A673 (cell line): Measurements from ENCODE around the gene SINHCAF. TPM values are rescaled to one million over a fixed set of nuclear protein-coding genes. Genes with fewer than 3 reads are reported as not detected.

Experiments
- BruUV-seq: library from RNA; stranded (reverse); fragments of 400-500 nt; replicated peaks from 2 replicates; lab custom pipeline; 2021; lab: Mats Ljungman, UMichigan
- CTCF ChIA-PET: fragments of 300-600 bp; sonication (Branson Sonifier 250); formaldehyde crosslinking; loops from one replicate; lab custom pipeline; 2022; ENCODE audit warnings: antibody characterized with exemption; lab: Charles Lee
- POLR2A ChIA-PET: fragments of 300-600 bp; sonication (Branson Sonifier 250); formaldehyde crosslinking; loops from one replicate; lab custom pipeline; 2022; ENCODE audit warnings: antibody characterized with exemption; ENCODE audit not compliant: low non-redundant PET; lab: Charles Lee
- DNase-seq: peaks from one replicate; pipeline ENCODE4 v3.0.0-alpha.2; 2015; ENCODE audit warnings: low spot score
- H3K27ac ChIP-seq: fragments of 200-600 bp; sonication (generic); 2 replicates; pipeline ENCODE4 v1.5.1; 2016; ENCODE audit warnings: mixed run types, low read depth, mild to moderate bottlenecking, mixed read lengths, antibody characterized with exemption, low read length; ENCODE audit not compliant: poor library complexity, severe bottlenecking
- H3K27me3 ChIP-seq: fragments of 200-600 bp; sonication (generic); replicated peaks from 2 replicates; pipeline ENCODE4 v1.6.1; 2017; ENCODE audit warnings: mixed run types, low read depth, mild to moderate bottlenecking, mixed read lengths, antibody characterized with exemption, low read length; ENCODE audit not compliant: insufficient read depth, poor library complexity
- H3K36me3 ChIP-seq: fragments of 200-600 bp; sonication (generic); 2 replicates; pipeline ENCODE4 v1.6.1; 2016; ENCODE audit warnings: mixed run types, mild to moderate bottlenecking, mixed read lengths, antibody characterized with exemption, low read length; ENCODE audit not compliant: insufficient read depth, poor library complexity, severe bottlenecking
- H3K4me1 ChIP-seq: fragments of 200-600 bp; sonication (generic); 2 replicates; pipeline ENCODE4 v1.6.1; 2017; ENCODE audit warnings: mixed run types, mild to moderate bottlenecking, mixed read lengths, antibody characterized with exemption, low read length; ENCODE audit not compliant: insufficient read depth, poor library complexity, severe bottlenecking
- H3K4me3 ChIP-seq: fragments of 200-600 bp; sonication (generic); 2 replicates; pipeline ENCODE4 v1.5.1; 2016; ENCODE audit warnings: low read depth, mixed run types, mild to moderate bottlenecking, mixed read lengths, low read length; ENCODE audit not compliant: poor library complexity, severe bottlenecking
- H3K9me3 ChIP-seq: fragments of 200-600 bp; sonication (generic); 2 replicates; pipeline ENCODE4 v1.6.1; 2016; ENCODE audit warnings: mixed run types, low read depth, mild to moderate bottlenecking, mixed read lengths, antibody characterized with exemption, low read length; ENCODE audit not compliant: poor library complexity, severe bottlenecking
- EZH2 ChIP-seq: fragments of 200-600 bp; sonication (generic); IDR thresholded peaks from 2 replicates; pipeline ENCODE4 v1.6.1; 2017; ENCODE audit warnings: borderline replicate concordance, low read depth, mild to moderate bottlenecking, mixed read lengths, antibody characterized with exemption, low read length; ENCODE audit not compliant: poor library complexity, severe bottlenecking
- intact Hi-C: fragments of 100-400 bp; cut with micrococcal nuclease; formaldehyde crosslinking; loops from one replicate; pipeline ENCODE4 v1.10.0; 2022; ENCODE audit not compliant: unreplicated experiment
- total RNA-seq: library from RNA; stranded (reverse); gene quantifications from 2 replicates; pipeline ENCODE4 v1.2.3, GENCODE V29; 2021
- TF ChIP-seq, protein P1 (sequence below): fragments of 300-800, 200-600 bp; sonication (generic); conservative IDR thresholded peaks from 2 replicates; pipeline ENCODE4 v1.5.1; 2017; ENCODE audit warnings: low read depth, mild to moderate bottlenecking, antibody characterized with exemption, low read length, moderate library complexity, mixed read lengths

SINHCAF gene
- total RNA-seq, 1 experiment from 2014 or later: 137 TPM

GRCh38 chr12:31321186-31321896 lies 4.6 kb downstream of the SINHCAF start:
- no TSS peak for BruUV-seq
- Histone ChIP-seq H3K9me3 (no peaks in the 10 kb centered on the region), H3K27me3 (no peaks in the 10 kb centered on the region), H3K4me3 (no peak overlapping the region), H3K27ac (no peak overlapping the region), H3K36me3 (no peaks in the 10 kb centered on the region), H3K4me1 (peaks cover 49% of the 10 kb centered on the region)
- no peak for TF ChIP-seq EZH2
- TF ChIP-seq, protein P1, sequence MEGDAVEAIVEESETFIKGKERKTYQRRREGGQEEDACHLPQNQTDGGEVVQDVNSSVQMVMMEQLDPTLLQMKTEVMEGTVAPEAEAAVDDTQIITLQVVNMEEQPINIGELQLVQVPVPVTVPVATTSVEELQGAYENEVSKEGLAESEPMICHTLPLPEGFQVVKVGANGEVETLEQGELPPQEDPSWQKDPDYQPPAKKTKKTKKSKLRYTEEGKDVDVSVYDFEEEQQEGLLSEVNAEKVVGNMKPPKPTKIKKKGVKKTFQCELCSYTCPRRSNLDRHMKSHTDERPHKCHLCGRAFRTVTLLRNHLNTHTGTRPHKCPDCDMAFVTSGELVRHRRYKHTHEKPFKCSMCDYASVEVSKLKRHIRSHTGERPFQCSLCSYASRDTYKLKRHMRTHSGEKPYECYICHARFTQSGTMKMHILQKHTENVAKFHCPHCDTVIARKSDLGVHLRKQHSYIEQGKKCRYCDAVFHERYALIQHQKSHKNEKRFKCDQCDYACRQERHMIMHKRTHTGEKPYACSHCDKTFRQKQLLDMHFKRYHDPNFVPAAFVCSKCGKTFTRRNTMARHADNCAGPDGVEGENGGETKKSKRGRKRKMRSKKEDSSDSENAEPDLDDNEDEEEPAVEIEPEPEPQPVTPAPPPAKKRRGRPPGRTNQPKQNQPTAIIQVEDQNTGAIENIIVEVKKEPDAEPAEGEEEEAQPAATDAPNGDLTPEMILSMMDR: no peak
- ChIA-PET POLR2A (no interaction called here), CTCF (no interaction called here)
- no peak for DNase-seq
- intact Hi-C loops: no loop called here

GRCh38 chr12:31318657-31319269 lies 7.2 kb downstream of the SINHCAF start:
- Histone ChIP-seq H3K4me3 (no peak overlapping the region), H3K36me3 (peaks cover 8% of the 10 kb centered on the region), H3K27ac (no peak overlapping the region), H3K27me3 (no peaks in the 10 kb centered on the region), H3K9me3 (no peaks in the 10 kb centered on the region), H3K4me1 (peaks cover 49% of the 10 kb centered on the region)
- intact Hi-C loops: no loop called here
- DNase-seq: no peak
- ChIA-PET POLR2A (no interaction called here), CTCF (no interaction called here)
- no TSS peak for BruUV-seq
- no peak for TF ChIP-seq EZH2
- TF ChIP-seq, protein P1: no peak

DNA sequence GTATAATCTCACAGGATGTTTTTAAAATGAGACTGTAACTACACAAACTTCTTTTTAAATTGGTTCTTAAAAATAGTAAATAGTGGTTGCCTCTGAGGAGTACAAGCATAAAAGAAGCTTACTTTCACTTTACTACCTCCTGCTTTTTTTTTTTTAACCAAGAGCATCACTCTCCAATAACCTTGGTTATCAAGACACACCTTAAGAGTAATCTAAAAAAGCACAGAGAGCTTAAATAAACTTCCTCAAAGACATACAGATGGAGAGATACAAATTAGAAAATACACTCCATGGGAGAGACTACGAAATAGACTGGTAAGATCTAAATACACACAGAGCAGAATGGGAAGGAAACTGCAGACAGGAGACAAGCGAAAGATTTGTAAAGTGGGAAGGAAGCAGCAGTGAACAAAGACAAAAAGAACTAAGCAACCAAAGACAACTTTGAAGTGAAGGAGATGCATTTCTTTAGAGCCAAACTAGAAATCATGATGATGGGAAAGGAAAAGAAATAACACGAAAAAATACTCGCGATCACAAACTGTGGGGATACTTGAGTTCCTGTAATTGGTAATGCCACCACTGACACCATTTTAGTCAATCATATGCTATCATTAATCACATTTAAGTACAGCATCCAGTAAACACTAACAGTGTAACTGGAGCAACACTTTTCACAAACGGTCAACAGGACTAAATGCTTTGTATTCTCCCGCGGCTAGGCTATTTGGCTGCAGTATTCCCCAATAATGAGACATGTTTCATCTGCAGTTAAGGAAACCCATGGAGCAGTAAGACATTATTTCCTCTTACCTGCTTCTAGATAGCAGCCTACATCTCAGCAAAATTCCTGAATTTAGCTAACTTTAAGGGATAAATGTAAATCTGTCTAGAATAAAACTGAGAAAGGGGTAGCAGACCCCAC lies 8.2 kb downstream of the SINHCAF start:
- H3K27ac ChIP-seq: peak overlapping the region; percentile 37
- POLR2A ChIA-PET: no interaction called here
- intact Hi-C loops: no loop called here

More for the DNA sequence above, 8.2 kb downstream of the SINHCAF start:
- DNase-seq: no peak
- H3K27me3 ChIP-seq: no peaks in the 10 kb centered on the region
- H3K9me3 ChIP-seq: no peaks in the 10 kb centered on the region
- H3K4me3 ChIP-seq: peak overlapping the region; percentile 32
- H3K4me1 ChIP-seq: peaks cover 45% of the 10 kb centered on the region
- CTCF ChIA-PET: no interaction called here
- BruUV-seq: no TSS peak
- peaks cover 8% of the 10 kb centered on the region for H3K36me3 ChIP-seq
- no peak for TF ChIP-seq EZH2
- TF ChIP-seq, protein P1: no peak
